Kidney epithelial cell (primary cell): Measurements from ENCODE around the gene DGKG. TPM values are rescaled to one million over a fixed set of nuclear protein-coding genes. Genes with fewer than 3 reads are reported as not detected.

Experiments
- DNase-seq: peaks from one replicate; pipeline ENCODE4 v3.0.0-alpha.2; 2010; ENCODE audit warnings: low read depth
- H3K27me3 ChIP-seq: 2 replicates; pipeline ENCODE4 v1.6.0; 2011; ENCODE audit warnings: low read length; ENCODE audit not compliant: control insufficient read depth, insufficient read depth
- H3K36me3 ChIP-seq: 2 replicates; pipeline ENCODE4 v1.5.1; 2011; ENCODE audit warnings: low read length; ENCODE audit not compliant: control insufficient read depth, insufficient read depth
- H3K4me3 ChIP-seq: 2 replicates; pipeline ENCODE4 v1.5.1; 2011; ENCODE audit warnings: low read depth, mild to moderate bottlenecking, control low read depth, low read length
- CTCF ChIP-seq: IDR thresholded peaks from 2 replicates; pipeline ENCODE4 v1.5.1; 2011; ENCODE audit warnings: mild to moderate bottlenecking, moderate library complexity, low read length, control low read depth, inconsistent platforms; ENCODE audit not compliant: insufficient read depth, poor library complexity, severe bottlenecking
- total RNA-seq: library from RNA; depleted of rRNA; stranded (reverse); fragments of >200 nt; gene quantifications from 2 replicates; pipeline ENCODE4 v1.2.3, GENCODE V29; 2015

DGKG gene
- total RNA-seq, 1 donor from 2014 or later, result 0.04 TPM

GRCh38 chr3:186150041-186150830 lies 211.8 kb downstream of the DGKG start:
- Histone ChIP-seq H3K27me3 (peaks cover 4% of the 10 kb centered on the region), H3K36me3 (no peaks in the 10 kb centered on the region), H3K4me3 (no peak overlapping the region)
- DNase-seq, result no peak
- TF ChIP-seq CTCF, result no peak

GRCh38 chr3:186149319-186149960 lies 212.6 kb downstream of the DGKG start:
- H3K36me3 ChIP-seq, result no peaks in the 10 kb centered on the region
- no peak for TF ChIP-seq CTCF

GRCh38 chr3:186144257-186144656 lies 217.8 kb downstream of the DGKG start:
- Histone ChIP-seq H3K27me3 (peaks cover 2% of the 10 kb centered on the region), H3K36me3 (no peaks in the 10 kb centered on the region), H3K4me3 (no peak overlapping the region)
- TF ChIP-seq CTCF, result no peak
- DNase-seq, result no peak

More at GRCh38 chr3:186149319-186149960, 212.6 kb downstream of the DGKG start:
- DNase-seq, result no peak
- peaks cover 4% of the 10 kb centered on the region for H3K27me3 ChIP-seq
- H3K4me3 ChIP-seq, result no peak overlapping the region

GRCh38 chr3:186143250-186143649 lies 218.8 kb downstream of the DGKG start:
- TF ChIP-seq CTCF, result no peak
- Histone ChIP-seq H3K36me3 (no peaks in the 10 kb centered on the region), H3K4me3 (no peak overlapping the region), H3K27me3 (peaks cover 2% of the 10 kb centered on the region)
- DNase-seq, result no peak

GRCh38 chr3:186142393-186142932 lies 219.6 kb downstream of the DGKG start:
- TF ChIP-seq CTCF, result no peak
- no peak for DNase-seq
- peaks cover 2% of the 10 kb centered on the region for H3K27me3 ChIP-seq
- H3K4me3 ChIP-seq, result no peak overlapping the region
- H3K36me3 ChIP-seq, result no peaks in the 10 kb centered on the region
